GM04504 (cell line): ENCODE measurements around the gene RSAD2.
A peak's percentile ranks its signal among the peaks of the same experiment; 100 is the strongest.

Source experiments
- DNase-seq: peaks from one replicate; pipeline ENCODE4 v3.0.0-alpha.2; 2012; ENCODE audit warnings: low read depth

RSAD2 gene

DNA sequence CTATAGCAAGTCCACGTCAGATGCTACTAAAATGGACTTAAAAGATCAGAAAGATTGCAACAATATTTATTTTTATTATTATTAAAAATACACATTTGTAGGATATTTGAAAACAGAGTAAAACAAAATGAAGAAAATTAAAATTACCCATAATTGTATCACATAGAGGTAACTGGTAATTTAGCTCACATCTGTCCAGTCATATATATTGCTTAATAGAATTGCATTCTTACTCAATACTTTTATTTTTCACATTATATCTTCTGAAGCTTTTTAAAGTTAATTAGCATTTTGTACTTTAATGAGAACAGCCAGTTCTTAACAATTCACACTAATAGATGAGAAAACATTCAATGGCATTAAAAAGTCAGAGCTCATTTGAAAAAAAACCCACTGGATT lies 28.1 kb downstream of the RSAD2 start:
- no peak for DNase-seq

DNA sequence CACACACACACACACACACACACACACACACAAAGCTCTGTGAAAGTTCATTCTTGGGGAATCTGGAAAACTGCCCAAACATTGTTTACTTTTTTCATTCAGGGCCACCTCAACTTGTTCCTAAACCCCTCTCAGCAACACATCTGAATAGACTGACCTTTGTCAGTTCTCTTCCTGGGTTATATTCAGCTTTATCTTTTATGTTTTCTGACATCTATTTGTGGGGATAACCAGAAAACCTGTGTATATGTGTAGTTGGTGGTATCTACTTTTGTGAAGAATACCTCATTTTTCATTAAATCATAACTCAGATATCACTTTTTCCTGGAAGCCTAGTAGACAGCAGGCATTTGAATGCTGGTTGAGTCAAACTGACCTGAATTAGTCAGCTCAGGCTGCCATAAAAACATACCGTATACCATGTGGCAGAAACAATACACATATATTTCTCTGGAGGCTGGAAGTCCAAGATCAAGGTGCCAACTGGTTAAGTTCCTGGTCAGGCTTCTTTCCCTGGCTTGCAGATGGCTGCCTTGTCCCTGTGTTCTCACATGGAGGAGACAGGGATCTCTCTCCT lies 28.7 kb downstream of the RSAD2 start:
- DNase-seq: no peak

DNA sequence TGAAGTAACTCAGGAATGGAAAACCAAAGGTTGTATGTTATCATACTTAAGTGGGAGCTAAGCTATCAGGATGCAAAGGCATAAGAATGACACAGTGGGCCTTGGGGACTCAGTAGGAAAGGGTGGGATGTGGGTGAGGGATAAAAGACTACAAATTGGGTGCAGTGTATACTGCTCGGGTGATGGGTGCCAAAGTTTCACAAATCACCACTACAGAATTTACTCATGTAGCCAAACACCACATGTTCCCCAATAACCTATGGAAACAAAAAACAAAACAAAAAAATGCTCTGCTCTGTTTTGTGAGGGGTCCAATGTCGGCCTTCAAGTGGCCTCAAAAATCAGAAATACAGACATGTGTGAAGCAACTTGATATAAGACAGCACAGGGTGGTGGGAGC lies 30.7 kb downstream of the RSAD2 start:
- no peak for DNase-seq

DNA sequence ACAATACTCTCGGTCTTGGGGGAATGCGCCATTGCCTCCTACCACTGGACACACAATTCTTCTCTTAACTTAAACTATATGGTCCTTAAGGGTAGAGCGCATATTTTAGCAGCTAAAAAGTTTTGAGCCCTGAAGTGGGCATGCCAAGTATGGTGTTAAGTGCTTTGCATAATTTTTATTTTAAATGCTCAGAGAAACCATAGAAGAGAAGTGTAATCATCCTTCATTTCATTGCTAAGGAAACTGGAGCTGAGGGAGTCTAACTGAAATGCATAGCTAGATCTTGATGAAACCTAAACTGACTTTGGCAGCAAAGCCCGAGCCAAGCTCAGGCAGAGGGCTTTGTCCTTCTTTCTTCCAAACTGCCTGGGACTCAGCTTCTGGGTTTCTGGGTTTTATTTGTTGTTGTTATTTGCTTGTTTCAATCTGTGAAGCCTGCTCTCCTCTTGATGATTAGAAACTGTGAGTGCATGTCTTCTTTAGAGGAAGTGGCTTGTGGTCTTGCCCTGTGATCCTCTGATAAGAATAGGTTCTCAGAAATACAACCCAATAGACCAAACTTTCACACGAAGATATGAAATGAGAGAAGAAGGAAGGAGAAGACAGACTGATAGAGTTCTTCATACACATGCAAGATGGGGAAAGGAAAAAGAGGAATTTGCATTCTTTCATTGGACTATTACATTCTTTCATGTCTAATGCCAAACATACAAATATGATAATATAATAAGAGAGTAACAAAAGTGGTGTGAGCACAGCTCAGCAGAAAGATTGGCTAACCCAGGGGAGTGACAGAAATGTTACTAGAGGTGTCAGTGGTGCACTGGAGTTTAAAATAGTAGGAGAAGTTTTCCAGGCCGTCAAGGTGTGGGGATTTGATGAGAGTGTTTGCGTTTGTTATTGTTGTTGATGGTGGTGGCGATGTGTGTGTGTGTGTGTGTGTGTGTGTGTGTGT lies 32.1 kb downstream of the RSAD2 start:
- no peak for DNase-seq

DNA sequence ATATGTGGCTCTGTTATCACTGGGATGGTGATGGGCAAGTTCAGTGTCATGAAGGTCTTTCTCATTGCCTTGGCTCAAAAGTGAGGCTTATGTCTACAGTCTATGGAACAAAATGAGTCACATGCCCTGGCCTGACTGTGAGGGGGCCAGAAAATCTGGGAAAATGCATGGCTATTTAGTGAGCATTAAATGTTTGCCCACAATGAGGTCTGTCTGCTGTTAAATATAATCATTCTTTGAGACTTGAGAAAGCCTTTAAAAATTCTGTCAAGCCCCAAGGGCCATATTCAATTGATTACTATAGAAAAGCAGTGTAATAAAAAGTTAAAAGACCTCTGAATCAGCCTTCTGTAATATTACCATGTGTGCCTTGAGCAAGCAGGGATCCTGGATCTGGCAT lies 34.1 kb downstream of the RSAD2 start:
- DNase-seq: no peak

DNA sequence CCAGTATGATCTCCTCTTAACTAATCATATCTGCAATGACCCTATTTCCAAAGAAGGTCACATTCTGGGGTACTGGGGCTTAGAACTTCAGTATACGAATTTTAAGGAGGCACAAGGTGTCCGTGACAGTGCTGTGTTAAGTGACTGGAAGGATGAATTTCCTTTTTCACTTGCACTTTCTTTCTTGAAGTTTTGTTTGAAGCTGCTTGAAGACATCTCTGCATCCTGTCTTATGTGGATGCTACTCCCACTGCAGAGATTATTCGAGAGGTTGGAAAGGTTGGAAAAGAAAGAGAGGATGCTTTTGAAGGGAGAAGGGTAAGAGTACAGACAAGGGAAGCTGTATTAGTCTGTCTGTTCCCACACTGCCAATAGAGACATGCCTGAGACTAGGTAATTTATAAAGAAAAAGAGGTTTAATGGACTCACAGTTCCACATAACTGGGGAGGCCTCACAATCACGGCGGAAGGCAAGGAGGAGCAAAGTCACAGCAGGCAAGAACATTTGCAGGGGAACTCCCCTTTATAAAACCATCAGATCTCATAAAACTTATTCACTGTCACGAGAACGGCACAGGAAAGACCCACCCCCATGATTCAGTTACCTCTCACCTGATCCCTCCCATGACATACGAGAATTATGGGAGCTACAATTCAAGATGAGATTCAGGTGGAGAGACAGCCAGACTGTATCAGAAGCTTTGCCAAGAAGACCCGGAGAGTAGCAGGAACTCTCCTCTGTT lies 36.0 kb downstream of the RSAD2 start:
- DNase-seq: no peak

DNA sequence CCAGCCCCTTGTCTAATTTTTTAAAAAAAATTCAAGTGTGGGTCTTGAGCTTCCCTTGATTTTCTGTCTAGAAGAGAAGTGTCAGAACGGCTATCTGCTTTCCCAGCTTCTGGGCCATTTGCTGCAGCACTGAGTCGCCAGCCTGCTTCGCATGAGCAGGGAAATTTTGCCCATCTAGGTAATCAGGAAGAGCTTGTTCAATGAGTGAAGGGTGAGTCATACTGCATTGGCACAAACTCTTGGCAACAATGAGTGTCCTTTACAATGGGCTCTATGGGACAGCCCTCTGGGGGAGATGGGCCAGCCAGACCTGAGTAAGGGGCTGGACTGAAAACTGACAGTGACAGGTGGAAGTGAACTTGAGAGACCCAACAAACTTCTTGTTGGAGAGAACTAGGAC lies 37.3 kb downstream of the RSAD2 start:
- no peak for DNase-seq

DNA sequence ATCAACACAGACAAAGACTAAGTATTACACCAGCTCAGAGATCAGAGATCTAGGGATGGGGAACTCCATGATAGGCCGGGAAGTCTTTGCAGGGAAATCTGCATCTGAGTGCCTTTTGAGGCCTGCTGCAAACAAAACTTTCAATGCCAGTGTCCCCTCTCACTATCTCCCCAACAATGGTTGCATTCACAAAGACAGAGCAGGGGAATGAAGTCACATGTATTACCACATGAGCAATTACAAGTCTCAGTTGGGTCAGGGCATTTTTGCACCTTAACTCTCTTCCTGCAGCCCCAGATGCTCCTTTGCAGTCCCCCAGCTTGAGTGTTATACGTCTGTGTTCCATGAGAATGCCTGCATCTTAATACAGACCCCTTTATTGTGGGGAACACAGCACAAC lies 37.8 kb downstream of the RSAD2 start:
- DNase-seq: no peak

DNA sequence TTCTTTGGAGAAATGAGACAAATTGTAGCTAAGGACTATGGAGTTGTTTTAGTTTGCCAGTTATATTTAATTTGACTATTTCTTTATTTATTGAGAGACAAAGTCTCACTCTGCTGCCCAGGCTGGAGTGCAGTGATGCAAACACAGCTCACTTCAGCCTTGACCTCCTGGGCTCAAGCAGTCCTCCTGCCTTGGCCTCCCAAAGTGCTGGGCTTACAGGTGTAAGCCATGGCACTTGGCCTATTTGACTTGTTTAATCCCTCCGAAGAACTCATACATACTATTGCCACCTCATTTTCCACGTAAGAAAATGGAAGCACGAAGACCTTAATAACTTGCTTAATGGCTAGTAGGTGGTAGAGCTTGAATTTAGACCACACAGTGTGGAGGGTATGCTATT lies 38.6 kb downstream of the RSAD2 start:
- DNase-seq: no peak

DNA sequence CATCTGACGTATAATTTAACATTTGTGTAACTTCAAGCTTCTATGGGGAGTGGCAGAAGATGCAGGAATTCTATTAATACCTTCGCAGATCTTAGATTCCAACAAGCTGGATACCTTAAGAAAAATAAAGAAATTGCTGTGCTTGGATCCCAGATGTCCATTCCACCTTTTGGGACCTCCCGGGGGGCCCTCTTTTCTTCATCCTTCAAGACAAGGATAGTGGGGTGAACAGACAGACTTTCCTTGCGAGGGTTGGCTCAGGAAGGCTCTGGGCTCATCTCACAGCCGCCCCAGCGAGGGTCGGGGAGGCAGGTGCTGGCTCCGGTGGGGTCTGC lies 39.1 kb downstream of the RSAD2 start:
- DNase-seq: no peak

DNA sequence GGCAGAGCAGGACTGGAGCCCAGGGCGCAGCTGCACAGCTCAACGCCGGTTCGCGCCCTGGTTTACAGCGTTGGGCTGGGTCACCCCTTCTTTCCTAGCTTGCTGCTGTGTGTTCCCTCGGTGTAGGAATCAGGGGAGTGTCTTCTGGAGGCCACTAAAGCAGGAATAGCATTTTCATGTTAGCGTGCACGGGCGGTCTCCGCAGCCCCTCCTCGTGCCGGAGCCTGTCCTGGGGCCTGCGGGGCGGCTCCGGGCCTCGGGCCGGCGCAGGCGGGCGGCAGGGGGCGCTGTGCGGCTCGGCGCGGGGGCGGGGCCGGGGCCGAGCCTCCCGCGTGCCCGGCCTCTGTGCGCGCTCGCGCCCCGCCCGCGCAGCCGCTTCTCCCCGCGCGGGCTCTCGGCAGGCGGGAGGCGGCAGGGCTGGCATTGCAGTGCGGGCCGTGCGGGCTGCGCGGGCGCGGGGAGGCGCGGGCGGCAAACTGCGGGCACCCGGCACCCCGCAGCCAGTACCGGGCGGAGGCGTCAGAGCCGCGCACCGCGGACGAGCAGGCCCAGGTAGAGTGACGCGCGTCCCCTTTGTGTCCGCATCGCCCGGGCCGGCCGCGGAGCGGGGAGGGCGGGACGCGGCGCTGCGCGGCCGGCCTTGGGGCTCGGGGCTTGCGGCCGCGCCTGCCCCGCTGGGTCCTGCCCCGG lies 39.6 kb downstream of the RSAD2 start, which contains the start of gene RNF144A:
RNF144A (plus strand) TSS at position 342 of the 690 bp plus-strand sequence. CDS start 79,515 bp downstream, outside the sequence.
- DNase-seq: peak; percentile 4

DNA sequence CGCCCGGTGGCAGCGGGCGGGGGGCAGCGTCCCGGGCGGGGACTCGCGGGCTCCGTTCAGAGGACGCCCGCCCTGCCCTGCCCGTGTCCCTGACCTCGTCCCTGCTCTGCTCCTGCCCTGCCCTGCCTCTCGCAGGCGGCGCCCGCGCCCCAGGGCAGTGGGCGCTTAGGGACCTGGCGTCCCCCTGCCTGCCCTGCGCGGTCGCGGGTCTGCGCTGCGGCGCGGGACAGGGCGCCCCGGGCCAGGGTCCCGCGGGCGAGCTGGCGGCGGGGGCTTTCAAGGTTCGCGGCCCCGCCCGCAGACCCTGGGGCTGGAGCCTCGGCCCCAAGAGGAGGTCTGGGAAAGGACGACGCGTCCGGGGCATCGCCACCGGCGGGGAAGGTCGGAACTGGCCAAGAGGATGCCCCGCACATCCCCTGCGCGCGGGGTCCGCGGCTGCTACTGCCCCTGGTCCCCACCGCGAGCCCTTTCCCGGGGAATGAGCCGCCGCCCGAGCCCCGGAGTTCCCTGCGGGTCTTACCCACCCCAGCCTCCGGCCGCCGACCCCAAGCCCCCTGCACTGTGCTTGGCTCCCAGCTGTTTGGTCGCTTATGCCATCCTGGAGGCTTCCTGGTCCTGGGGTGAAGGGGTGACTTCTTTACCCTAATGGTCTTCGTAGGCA lies 40.3 kb downstream of the RSAD2 start:
- DNase-seq: no peak

DNA sequence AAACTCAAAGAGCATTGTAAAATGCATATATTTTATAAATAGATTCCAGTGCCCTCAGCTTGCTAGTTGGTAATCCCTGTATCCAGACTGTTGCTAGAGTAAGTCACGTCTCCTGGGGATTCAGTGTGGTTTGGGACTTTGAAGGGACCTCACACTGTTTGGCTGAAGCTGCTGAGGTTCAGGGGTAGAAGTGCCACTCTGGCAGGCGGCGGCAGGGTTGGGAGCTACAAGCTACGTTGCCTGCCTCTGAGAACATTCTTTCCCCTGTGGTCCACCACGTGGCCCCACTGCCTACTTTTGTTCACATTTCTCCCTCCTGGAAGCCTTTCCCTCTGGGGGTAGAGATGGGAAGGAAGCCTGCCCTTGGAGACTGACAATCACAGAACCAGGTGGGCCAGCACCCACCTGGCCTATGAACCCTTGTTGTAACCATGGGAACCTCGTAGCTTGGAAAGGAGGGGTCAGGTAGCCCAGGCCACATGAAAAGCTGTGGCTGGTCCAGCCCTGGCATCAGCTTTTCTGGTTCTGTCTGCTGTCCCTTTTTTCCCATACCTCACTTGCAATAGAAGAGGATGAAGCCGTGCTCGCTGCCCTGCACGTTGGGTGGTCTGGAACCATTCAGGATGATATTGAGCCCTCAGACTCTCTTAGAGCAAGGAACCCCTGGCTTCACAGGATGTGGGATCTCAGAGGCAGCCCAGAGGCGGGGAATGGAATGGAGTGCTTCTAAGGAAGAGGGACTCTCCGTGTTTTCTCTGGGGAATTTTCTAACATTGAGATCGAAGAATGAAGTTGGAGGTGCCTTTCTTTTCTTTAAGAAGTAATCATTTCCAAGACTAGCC lies 42.5 kb downstream of the RSAD2 start:
- no peak for DNase-seq

DNA sequence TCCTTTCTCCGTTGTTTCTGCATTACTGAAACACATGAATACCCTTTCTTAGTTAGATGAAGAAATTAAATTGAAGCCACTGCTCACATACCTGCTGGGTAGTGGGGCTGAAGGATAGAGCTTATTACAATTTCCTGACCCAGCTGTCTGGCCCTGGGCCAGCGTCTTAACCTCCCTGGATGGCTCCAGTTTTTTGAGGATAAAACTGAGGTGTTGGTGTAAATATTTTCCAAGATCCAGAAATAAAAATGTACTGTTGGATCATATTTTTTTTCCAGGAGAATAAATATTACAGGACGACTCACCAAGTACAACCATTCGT lies 43.1 kb downstream of the RSAD2 start:
- no peak for DNase-seq

DNA sequence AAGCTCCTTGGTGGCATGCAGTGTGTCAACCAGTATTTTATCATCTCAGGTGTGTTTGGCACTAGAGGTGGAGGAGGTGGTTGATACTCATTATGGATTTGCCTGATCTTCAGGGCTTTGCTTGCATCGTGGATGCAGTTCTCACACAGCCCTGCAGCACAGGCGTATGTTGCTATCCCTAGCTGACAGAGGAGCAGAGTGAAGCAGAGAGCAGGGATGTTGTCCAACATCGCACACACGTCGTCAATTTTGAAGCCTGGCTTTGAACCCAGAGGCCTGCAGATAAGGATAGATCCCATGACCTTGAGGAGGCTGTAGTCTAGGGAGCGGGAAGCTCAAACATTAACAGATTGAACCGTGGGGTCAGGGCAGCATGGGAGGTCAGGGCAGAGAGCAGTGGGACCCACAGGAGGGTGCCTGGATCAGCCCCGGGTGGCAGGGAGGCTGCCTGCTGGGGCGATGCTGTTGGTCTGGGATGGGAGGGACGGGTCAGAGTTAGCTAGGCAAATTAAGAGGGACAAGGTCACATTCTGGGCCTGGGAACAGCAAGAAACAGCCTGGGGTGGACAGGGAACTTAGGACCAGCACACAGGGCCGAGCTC lies 43.8 kb downstream of the RSAD2 start:
- DNase-seq: no peak

DNA sequence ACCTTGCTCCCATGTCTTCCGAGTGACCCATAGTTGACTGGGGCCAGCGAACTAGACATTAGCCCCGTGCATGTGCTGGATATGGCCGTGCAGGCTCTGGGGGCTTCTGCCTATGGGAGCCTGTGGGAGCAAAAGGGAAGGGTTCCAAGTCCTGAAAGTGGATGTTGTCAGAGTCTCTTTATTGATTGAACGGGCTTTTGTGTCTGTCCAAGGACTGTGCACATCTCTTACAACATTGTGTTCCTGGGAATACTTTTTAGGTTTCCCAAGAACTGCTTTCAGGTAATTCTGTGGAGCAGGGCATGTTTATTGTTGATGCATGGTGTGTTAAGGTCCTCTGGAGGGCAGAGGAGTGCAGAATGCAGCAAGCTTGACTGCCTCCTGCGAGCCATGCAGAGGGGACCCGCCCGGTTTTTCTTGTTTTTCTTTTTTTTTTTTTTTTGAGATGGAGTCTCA lies 44.7 kb downstream of the RSAD2 start:
- DNase-seq: no peak

DNA sequence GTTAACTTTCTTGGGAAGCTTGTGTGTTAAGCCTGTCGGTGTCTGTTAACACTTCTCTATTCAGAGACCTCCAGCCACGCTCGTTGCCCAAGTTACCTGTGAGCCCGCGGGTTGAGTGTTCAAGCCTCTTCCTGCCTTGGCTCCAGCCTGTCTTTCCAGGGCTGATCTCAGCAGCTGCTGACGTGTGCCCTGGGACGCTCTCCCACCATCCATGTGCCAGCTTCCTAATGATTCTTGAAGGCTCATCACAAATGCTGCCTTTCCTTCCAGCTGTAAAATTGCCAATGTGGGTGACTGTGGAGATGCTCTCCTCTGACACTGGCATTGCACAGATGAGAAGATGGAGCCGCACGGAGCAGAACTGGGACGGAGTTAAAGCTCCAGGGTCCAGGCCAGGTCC lies 45.7 kb downstream of the RSAD2 start:
- no peak for DNase-seq

DNA sequence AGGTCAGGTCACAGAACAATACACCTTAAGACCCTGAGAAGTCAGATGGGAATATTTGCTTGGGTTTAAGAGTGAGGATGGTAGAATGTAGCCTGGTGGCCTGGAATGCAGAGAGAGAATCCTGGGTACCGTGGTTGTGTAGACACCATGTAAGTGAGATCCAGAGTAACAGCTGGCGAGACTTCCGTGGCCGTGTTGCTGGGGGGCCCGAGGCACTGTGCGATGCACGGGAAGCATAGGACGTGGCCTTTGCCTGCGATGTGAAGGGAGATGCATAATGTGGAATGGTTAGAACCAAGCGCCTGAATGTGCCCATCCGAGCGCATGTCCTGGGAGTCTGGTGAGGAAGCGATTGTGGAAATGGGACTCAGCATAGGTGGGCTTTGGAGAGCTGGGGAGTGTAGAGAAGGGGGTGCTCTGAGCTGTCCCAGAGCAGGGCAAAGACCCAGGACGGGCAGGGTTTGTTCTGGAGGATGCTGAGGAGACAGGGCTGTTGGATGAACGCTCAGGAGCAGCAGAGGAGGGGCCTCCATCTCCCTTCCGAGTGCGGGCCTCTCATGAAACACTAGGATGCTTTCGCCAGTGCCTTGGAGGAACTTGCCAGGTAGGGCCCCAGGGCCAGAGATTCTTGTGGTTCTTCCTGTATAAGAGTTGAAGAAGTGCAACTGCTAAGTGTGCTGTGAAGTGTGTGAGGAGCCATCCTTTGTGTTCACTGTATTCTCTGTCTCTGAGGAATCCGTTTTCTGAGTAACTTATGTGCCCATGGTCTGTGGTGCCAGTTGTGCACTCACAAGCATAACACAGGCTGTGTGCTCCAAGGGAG lies 46.7 kb downstream of the RSAD2 start:
- DNase-seq: no peak

DNA sequence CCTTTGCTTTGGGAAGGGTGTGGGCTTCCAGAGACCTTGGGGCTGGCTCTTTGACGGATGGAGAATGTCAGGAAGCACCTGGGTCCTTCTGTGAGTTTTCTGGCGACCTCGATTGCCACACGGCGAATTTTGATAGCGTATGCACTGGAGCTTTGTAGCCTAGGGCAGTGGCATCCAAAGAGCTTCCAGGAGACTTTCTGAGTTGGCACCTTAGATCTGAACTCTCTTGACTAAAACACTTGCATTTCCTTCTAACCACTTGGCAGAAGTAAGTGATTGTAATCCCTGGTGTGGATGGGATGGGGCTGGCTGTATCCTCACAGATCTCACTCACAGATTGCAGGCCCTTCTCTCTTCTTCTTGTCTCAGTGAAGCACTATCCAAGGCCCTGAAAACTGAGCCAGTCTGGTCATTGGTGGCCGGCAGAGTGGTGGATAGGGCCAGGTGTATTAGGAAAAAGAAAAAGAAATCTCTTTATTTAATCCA lies 47.4 kb downstream of the RSAD2 start:
- DNase-seq: no peak
